B cell (primary cell): ENCODE data around the gene USH2A.

Experiments used
- CTCF ChIP-seq: fragments of 200-600 bp; IDR thresholded peaks from one replicate; pipeline ENCODE4 v1.8.0; 2022; ENCODE audit warnings: antibody characterized with exemption, mild to moderate bottlenecking
- EZH2 ChIP-seq: IDR thresholded peaks from 2 replicates; pipeline ENCODE4 v1.6.1; 2012; ENCODE audit warnings: borderline replicate concordance, low read depth, mild to moderate bottlenecking, moderate library complexity, low read length; ENCODE audit not compliant: insufficient read depth, poor library complexity, severe bottlenecking

- TF ChIP-seq EZH2 (no peak), CTCF (no peak)
Measured at GRCh38 chr1:215744419-215744818, 678.8 kb downstream of the USH2A start.
